Measurements from ENCODE around the gene RACGAP1. TPM values are rescaled to one million over a fixed set of nuclear protein-coding genes. Genes with fewer than 3 reads are reported as not detected.

The RACGAP1 gene
- total and polyA plus RNA-seq, 2 of the 4 experiments (the other 2 are of a cell fraction) = 37.9 to 110 TPM

- Histone ChIP-seq H4K8ac (ENCODE audit: low read depth in 2 of 2, low read length in 2 of 2) (no peak overlapping the region), H3K4me1 (ENCODE audit: control insufficient read depth, insufficient read depth, low read length) (peaks cover 8% of the 10 kb centered on the region), H3K27ac (ENCODE audit: insufficient read depth, low read length) (no peak overlapping the region), H3K18ac (ENCODE audit: low read depth, low read length) (no peak overlapping the region), H3K4ac (ENCODE audit: low read depth, low read length) (no peak overlapping the region), H2AK5ac (ENCODE audit: low read depth, low read length) (no peak overlapping the region; the same call in 1 of the 2 replicates), H3K56ac (ENCODE audit: extremely low read depth, insufficient read depth, low read length) (no peak overlapping the region), H2BK120ac (ENCODE audit: low read depth, low read length) (no peak overlapping the region), H3K79me1 (ENCODE audit: low read depth in 1 of 2, low read length in 2 of 2) (no peaks in the 10 kb centered on the region), H3K36me3 (ENCODE audit: control insufficient read depth, insufficient read depth, low read length) (no peaks in the 10 kb centered on the region), H3K9me1 (ENCODE audit: insufficient read depth, low read length) (0 out of 2 replicates have a peak, but pooled peaks cover 7% of the 10 kb centered on the region), H3K4me2 (ENCODE audit: low read depth, low read length) (no peak overlapping the region), H2BK20ac (ENCODE audit: low read depth, low read length) (no peak overlapping the region), H3K9ac (ENCODE audit: low read depth, low read length) (no peak overlapping the region), H4K91ac (ENCODE audit: insufficient read depth, low read depth, low read length) (no peak overlapping the region), H2BK5ac (ENCODE audit: low read depth, low read length, poor library complexity, severe bottlenecking) (no peak overlapping the region), H3K9me3 (ENCODE audit: control insufficient read depth, insufficient read depth, low read length) (no peaks in the 10 kb centered on the region), H3K4me3 (ENCODE audit: insufficient read depth, low read depth, low read length) (no peak overlapping the region), H3K14ac (replicated peaks; ENCODE audit: low read depth, low read length) (no peak overlapping the region), H3K27me3 (ENCODE audit: control insufficient read depth, insufficient read depth, low read length) (no peaks in the 10 kb centered on the region), H4K20me1 (ENCODE audit: insufficient read depth, low read length) (no peaks in the 10 kb centered on the region; the same call in 1 of the 2 replicates), H2BK15ac (ENCODE audit: low read depth, low read length) (no peak overlapping the region), H3K23ac (ENCODE audit: low read depth, low read length) (no peak overlapping the region), H2AFZ (replicated peaks; ENCODE audit: low read length, poor library complexity) (no peak overlapping the region), H2AK9ac (replicated peaks; ENCODE audit: low read depth, low read length, poor library complexity) (no peak overlapping the region), H4K5ac (ENCODE audit: low read depth, low read length) (no peak overlapping the region)
- DNase-seq (no peak), ATAC-seq (ENCODE audit: low read depth) (no peak)
- intact Hi-C loops (cut with micrococcal nuclease) (no loop called here), in situ Hi-C loops (cut with MboI; ENCODE audit: low sequenced_read_pairs) (loop anchor here (5.0 kb wide), 1 partner anchor 292 kb away; no protein-coding TSS in a partner anchor), dilution Hi-C loops (cut with HindIII; ENCODE audit: low sequenced_read_pairs, unreplicated experiment) (no loop called here)
- TF ChIP-seq POLR2A (IDR thresholded peaks at IDR 0.05; ENCODE audit: low read depth, low read length) (no peak), ELK1 (IDR thresholded peaks at IDR 0.05; ENCODE audit: borderline replicate concordance, low read depth, low read length) (no peak), SMC3 (IDR thresholded peaks at IDR 0.05; ENCODE audit: low read depth, low read length) (no peak), CEBPB (IDR thresholded peaks at IDR 0.05; ENCODE audit: low read depth, low read length) (no peak), RAD21 (IDR thresholded peaks at IDR 0.05; ENCODE audit: low read length) (no peak), MAZ (IDR thresholded peaks at IDR 0.05; ENCODE audit: borderline replicate concordance, low read depth, low read length) (no peak), BHLHE40 (IDR thresholded peaks at IDR 0.05; ENCODE audit: low read depth, low read length) (no peak), CTCF (conservative IDR thresholded peaks at IDR 0.05; ENCODE audit: low read depth, low read length) (no peak), MAFK (IDR thresholded peaks at IDR 0.05; ENCODE audit: low read depth, low read length) (no peak), RFX5 (IDR thresholded peaks at IDR 0.05; ENCODE audit: low read depth, low read length) (no peak), NFE2L2 (IDR thresholded peaks at IDR 0.05; ENCODE audit: low read depth, low read length) (no peak), MXI1 (IDR thresholded peaks at IDR 0.05; ENCODE audit: borderline replicate concordance, low read depth, low read length) (no peak), USF2 (IDR thresholded peaks at IDR 0.05; ENCODE audit: low read depth, low read length) (no peak), CHD1 (IDR thresholded peaks at IDR 0.05; ENCODE audit: low read depth, low read length) (no peak), FOS (IDR thresholded peaks at IDR 0.05; ENCODE audit: low read depth, low read length) (no peak)
- WGBS, 2 experiments (ENCODE audit: extremely low coverage in 2 of 2, insufficient read length in 1 of 2) = 100% methylated on average over 1 of the region's 5 CpGs; no CpG with 5 or more reads in 1 of the 2 experiments
- BruUV-seq (replicated peaks) = no TSS peak
- ChIA-PET POLR2A (ENCODE audit: unreplicated experiment) (no interaction called here), CTCF (no interaction called here)
Measured at GRCh38 chr12:50069069-50069468, 43.8 kb upstream of the RACGAP1 start.

Data from IMR-90 (cell line).